ENCODE results near the gene HOXA6.

HOXA6 gene

DNA sequence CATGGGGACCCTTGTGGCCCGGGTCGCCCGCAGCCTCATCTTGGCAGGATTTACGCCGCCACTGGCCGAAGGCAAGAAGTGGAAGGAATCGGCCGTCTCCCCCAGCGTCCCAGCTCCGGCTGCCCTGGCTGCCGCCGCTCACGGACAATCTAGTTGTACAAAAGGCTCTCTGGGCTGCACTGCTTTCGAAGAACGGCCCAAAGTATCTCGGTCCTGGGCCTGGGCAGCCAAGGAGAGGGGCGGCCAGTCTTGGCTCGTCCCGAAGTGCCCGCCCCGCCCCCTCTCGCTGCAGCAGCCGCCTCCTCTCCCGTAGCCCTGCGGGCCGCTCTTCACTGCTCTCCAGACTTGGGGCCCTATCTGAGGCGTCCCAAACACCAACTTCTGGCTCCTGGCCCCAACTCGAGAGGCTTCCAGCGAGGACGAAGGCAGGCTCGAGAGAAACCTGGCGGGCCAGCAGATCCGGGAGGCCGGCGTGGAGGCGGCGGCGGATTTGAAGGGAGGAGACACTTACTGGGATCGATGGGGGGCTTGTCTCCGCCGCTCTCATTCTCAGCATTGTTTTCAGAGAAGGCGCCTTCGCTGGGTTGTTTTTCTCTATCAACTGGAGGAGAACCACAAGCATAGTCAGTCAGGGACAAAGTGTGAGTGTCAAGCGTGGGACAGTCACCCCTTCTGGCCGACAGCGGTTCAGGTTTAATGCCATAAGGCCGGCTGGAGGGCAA lies 17.0 kb upstream of the HOXA6 start:
- H3K27ac Mint-ChIP-seq: peak overlapping the region; percentile 69

DNA sequence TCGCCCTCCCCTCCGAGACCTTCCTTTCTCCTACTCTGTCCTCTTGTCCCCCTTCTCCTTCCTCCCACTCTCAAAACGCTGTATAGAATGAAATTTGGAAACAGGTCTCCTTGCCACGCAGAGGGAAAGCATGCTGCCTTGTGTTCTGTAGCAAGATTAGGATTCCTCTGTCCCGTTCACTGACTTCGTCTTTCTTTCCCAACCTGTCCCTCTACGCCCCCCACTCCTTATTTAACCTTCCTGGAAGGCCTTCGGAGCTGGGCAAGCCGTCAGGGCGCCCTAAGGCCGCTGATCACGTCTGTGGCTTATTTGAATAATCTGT lies 16.4 kb upstream of the HOXA6 start:
- Mint-ChIP-seq H3K4me1 (peaks cover 19% of the 10 kb centered on the region), H3K27me3 (peaks cover 99% of the 10 kb centered on the region), H3K27ac (peak overlapping the region; percentile 43), H3K4me3 (no peak overlapping the region), H3K36me3 (no peaks in the 10 kb centered on the region), H3K9me3 (no peaks in the 10 kb centered on the region)
- DNase-seq: no peak
- CTCF ChIA-PET: no interaction called here

More for the DNA sequence above, 17.0 kb upstream of the HOXA6 start:
- H3K4me1 Mint-ChIP-seq: peaks cover 19% of the 10 kb centered on the region
- no peak for DNase-seq
- no peaks in the 10 kb centered on the region for H3K9me3 Mint-ChIP-seq
- peak overlapping the region; percentile 41 for H3K4me3 Mint-ChIP-seq
- no peaks in the 10 kb centered on the region for H3K36me3 Mint-ChIP-seq
- CTCF ChIA-PET: no interaction called here
- H3K27me3 Mint-ChIP-seq: peaks cover 99% of the 10 kb centered on the region

DNA sequence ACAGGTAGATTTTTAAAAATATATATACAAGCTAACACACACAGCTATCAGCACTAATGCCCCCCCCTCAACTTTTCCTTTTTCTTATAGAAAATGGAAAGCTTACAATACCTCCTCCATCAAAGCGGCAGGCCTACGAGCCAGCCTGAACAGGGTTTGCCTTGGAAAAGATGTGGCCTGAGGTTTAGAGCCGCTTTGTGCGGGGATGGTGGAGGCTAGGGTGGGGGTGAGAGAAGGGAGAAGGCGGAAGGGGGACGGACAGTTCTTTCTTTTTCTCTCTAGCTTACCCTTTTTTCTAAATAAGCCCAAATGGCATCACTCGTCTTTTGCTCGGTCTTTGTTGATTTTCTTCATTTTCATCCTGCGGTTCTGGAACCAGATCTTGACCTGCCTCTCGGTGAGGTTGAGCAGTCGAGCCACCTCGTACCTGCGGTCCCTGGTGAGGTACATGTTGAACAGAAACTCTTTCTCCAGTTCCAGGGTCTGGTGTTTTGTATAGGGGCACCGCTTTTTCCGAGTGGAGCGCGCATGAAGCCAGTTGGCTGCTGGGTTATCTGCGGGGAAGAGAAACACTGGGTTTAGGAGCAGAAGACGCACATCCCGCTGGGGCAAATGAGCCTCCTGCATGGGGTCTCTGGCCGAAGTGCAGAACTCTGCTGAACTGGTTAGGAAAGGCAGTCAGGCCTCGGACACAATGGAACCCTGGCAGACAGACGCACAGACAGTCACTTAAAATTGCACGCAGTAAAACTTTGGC lies 15.9 kb upstream of the HOXA6 start:
- DNase-seq: no peak
- CTCF ChIA-PET: interaction anchor here (0.8 to 3.6 kb wide), 5 partner anchors 13 to 1303 kb away, joined by 3 to 36 read pairs (median 3); no protein-coding TSS in a partner anchor
- no peaks in the 10 kb centered on the region for H3K9me3 Mint-ChIP-seq
- no peak overlapping the region for H3K4me3 Mint-ChIP-seq
- H3K27ac Mint-ChIP-seq: no peak overlapping the region
- H3K4me1 Mint-ChIP-seq: peaks cover 17% of the 10 kb centered on the region
- H3K27me3 Mint-ChIP-seq: peaks cover 99% of the 10 kb centered on the region
- H3K36me3 Mint-ChIP-seq: peaks cover 3% of the 10 kb centered on the region

DNA sequence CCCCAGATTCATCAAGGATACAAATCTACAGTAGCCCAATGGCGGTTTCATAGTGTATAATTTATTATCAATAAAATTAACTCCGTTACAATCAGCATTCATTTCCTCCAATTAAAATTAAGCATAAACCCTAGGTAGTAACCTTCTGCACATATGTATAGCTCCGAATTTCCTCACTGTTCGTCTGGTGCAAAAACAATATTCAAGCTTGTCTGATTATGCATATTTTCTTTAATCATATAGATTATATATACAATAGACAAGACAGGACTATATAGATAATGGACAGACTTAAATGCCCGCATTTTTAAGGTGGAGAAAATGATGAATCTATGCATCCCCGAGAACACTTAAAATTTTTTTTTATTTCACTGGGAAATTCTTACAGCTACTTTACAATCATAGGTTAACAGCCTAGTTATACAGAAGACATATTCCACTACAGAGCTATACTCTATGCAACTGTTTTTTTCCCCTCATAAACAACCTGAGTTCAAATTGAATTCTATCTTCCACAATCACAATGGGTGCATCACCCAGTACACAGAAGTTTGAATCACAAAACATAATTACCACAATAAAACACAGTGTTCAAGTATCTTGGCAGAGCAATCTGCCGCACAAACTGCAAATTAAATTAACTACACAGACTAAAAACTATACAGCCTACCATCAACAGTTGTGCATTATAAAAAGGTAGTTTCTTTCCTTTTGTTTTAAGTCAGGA lies 15.2 kb upstream of the HOXA6 start:
- Mint-ChIP-seq H3K4me1 (peaks cover 17% of the 10 kb centered on the region), H3K9me3 (no peaks in the 10 kb centered on the region), H3K4me3 (no peak overlapping the region), H3K36me3 (peaks cover 5% of the 10 kb centered on the region), H3K27me3 (peaks cover 99% of the 10 kb centered on the region), H3K27ac (no peak overlapping the region)
- CTCF ChIA-PET: interaction anchor here (0.8 to 3.6 kb wide), 7 partner anchors 12 to 1303 kb away, joined by 3 to 36 read pairs (median 3); no protein-coding TSS in a partner anchor
- no peak for DNase-seq

DNA sequence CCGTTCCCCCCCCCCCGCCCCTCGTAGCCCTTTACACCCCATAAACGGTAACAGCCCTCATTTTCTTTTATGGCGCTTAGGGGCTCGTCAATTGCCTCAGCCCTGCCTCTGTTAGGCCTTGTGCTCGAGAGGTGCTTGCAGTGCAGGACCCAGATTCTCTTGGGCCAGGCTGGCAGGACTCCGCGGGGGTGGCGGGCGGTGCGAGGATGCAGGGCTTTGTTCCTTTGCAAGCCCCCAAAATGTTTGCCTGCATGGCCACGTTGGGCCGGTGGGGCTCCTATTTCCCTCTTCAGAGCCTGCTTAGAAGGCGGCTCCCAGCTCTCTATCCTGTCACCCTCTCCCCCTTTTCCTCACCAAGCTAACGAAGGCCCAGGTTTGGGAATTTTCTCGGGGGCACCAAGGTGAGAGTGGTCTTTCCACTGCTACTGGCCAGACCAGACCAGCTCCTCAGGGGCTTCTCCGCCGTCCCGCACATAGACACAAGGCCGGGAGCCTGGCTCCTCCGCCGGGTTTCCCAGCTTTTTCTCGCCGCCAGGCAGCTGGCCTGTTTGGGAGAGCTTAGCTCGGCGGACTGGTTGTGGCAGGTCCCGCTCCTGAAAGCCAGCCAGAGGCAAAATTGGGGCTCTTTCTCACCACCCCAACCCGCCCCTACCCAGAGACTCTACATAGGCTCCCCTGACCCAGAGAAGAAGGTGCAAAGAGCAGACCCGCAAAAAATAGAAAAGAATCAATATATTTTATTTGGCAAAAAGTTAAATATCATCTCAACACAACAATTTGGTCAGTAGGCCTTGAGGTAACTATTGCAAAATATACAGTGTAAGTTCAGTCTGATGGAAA lies 14.4 kb upstream of the HOXA6 start:
- Mint-ChIP-seq H3K27me3 (peaks cover 99% of the 10 kb centered on the region), H3K4me1 (peaks cover 13% of the 10 kb centered on the region), H3K4me3 (no peak overlapping the region), H3K27ac (peak overlapping the region; percentile 42), H3K9me3 (no peaks in the 10 kb centered on the region), H3K36me3 (peaks cover 5% of the 10 kb centered on the region)
- DNase-seq: no peak
- CTCF ChIA-PET: interaction anchor here (1.0 to 3.6 kb wide), 10 partner anchors 11 to 1302 kb away, joined by 3 to 36 read pairs (median 6); no protein-coding TSS in a partner anchor

DNA sequence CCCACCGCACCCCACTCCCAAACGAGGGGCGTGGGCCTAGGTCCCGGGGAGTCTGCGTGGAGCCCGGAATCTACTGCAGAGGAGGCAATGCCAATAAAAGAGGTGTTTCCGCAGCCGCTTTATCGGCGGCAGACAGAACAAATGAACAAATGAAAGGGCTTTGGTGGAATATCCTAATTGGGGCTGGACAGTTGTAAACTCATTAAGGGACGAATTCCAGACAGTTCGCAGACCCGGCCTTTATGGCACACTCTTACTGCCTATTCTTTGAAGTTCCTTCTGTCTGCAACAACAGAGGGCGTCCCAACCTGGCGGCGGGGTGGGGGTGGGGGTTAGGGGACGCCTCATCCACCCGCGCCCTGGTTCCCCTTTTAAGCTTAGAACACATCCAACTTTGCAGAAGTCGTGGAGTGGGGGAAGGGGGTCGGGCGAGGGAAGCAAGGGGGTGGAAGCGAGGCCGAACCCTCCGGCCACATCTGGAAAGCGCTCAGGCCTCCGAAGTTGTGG lies 13.7 kb upstream of the HOXA6 start:
- Mint-ChIP-seq H3K27me3 (peaks cover 99% of the 10 kb centered on the region), H3K36me3 (peaks cover 5% of the 10 kb centered on the region), H3K9me3 (no peaks in the 10 kb centered on the region), H3K27ac (peak overlapping the region; percentile 33), H3K4me1 (peaks cover 13% of the 10 kb centered on the region), H3K4me3 (peak overlapping the region; percentile 60)
- CTCF ChIA-PET: interaction anchor here (0.6 to 3.6 kb wide), 19 partner anchors 11 to 1269 kb away, joined by 3 to 36 read pairs (median 4); no protein-coding TSS in a partner anchor
- DNase-seq: no peak

DNA sequence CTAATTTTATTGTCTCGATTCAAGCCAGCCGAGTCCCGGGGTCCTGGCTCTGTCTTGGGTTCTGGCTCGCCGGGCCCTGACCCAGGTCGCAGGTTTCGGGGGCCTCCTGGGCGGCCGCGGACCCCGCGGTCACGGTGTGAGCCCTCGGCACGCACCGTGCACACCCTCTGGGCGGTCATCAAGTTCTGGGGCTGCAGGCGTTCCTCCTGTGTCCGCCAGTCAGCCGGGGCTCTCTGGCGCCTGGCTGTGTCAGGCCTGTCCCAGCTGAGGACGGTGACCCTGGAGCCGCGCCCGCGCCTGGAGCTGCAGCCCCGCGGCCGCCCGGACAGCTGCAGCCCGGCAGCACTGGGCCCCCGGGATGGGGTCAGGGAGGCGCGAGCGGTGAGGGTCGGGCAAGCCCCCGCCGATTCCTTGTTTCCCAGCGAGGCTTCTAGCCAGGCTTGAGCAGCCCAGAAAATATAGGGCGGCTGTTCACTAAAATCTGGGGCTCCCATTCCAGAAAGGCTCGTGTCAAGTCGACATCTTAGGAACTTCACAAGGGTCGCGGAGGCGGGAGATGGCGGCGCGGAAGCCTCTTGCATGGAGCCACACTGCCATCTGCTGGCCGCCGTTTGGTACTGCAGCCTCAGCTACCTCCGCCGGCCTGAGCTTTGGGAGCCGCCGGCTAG lies 13.1 kb upstream of the HOXA6 start:
- H3K9me3 Mint-ChIP-seq: no peaks in the 10 kb centered on the region
- CTCF ChIA-PET: interaction anchor here (0.6 to 3.6 kb wide), 19 partner anchors 10 to 1268 kb away, joined by 3 to 36 read pairs (median 4); no protein-coding TSS in a partner anchor
- peaks cover 5% of the 10 kb centered on the region for H3K36me3 Mint-ChIP-seq
- peak; percentile 82 for DNase-seq
- peak overlapping the region; percentile 33 for H3K27ac Mint-ChIP-seq
- H3K27me3 Mint-ChIP-seq: peaks cover 99% of the 10 kb centered on the region
- H3K4me1 Mint-ChIP-seq: peaks cover 13% of the 10 kb centered on the region
- H3K4me3 Mint-ChIP-seq: peak overlapping the region; percentile 60

DNA sequence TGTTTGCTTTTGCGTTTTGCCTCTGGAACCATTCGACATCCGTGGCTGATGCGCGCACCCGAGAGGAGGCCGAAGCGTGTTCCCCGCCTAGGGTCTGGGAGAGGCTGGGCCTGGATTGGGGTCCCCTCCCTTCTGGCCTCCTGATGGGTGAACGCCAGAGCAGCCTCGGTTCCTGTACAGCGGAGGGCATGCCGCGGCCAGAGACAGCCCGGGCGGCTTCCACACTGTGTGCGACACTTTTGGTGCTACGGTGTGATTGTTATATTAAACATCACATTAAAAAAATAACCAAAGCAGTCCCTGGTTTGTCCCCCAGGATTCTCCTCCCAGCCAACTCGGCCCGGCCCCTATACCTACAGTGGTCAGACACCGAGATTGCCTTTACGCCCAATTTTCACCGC lies 12.6 kb upstream of the HOXA6 start:
- peaks cover 5% of the 10 kb centered on the region for H3K36me3 Mint-ChIP-seq
- peak overlapping the region; percentile 25 for H3K27ac Mint-ChIP-seq
- peaks cover 99% of the 10 kb centered on the region for H3K27me3 Mint-ChIP-seq
- H3K9me3 Mint-ChIP-seq: peaks cover 1% of the 10 kb centered on the region
- CTCF ChIA-PET: interaction anchor here (1.2 to 3.6 kb wide), 6 partner anchors 9 to 790 kb away, joined by 3 to 36 read pairs (median 6); no protein-coding TSS in a partner anchor
- peak; percentile 24 for DNase-seq
- peaks cover 16% of the 10 kb centered on the region for H3K4me1 Mint-ChIP-seq
- peak overlapping the region; percentile 44 for H3K4me3 Mint-ChIP-seq

DNA sequence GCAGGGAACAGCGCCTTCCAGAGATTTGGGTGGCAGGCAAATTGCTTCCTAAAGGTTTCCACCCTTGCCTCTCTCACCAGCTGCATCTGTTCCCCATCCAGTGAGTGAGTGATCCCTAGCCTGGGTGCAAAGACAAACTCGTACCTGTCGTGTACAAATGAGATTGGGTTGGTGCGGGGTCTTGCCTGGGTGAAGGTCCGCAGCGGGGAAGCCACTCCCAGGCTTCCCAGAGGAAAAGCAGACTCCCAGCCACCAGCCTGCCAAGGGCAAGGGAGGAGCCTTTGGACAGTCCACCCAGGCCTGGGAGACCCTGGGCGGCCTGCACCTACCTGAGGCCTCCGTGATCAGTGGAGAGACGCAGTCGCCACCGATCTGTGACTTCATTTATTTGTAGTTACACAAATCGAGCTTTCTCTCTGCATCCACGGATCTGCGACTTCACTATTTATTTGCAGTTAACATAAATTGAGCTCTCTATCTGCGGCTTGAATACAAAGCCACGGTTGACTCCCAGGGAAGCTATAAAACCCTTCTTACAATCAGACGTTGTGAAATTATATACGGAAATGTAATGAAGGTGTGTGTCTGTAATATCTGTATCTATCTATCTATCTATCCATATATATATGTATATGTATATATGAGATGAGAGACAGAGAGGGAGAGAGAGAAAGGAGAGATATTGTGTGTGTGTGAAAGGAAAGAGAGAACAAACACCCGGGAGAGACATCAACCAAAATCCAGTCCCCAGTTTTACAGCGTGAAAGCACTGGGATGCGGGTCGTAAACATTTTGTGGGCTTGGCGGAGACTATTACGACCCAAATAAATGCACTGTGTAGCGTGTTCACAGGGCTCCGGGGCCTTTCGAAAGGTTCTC lies 11.9 kb upstream of the HOXA6 start:
- DNase-seq: peak; percentile 12
- peak overlapping the region; percentile 25 for H3K27ac Mint-ChIP-seq
- H3K27me3 Mint-ChIP-seq: peaks cover 99% of the 10 kb centered on the region
- peaks cover 1% of the 10 kb centered on the region for H3K9me3 Mint-ChIP-seq
- peak overlapping the region; percentile 43 for H3K4me3 Mint-ChIP-seq
- CTCF ChIA-PET: interaction anchor here (0.7 to 1.4 kb wide), 3 partner anchors 20 to 63 kb away, joined by 3 to 5 read pairs (median 4); no protein-coding TSS in a partner anchor
- peaks cover 6% of the 10 kb centered on the region for H3K36me3 Mint-ChIP-seq
- H3K4me1 Mint-ChIP-seq: peaks cover 21% of the 10 kb centered on the region

DNA sequence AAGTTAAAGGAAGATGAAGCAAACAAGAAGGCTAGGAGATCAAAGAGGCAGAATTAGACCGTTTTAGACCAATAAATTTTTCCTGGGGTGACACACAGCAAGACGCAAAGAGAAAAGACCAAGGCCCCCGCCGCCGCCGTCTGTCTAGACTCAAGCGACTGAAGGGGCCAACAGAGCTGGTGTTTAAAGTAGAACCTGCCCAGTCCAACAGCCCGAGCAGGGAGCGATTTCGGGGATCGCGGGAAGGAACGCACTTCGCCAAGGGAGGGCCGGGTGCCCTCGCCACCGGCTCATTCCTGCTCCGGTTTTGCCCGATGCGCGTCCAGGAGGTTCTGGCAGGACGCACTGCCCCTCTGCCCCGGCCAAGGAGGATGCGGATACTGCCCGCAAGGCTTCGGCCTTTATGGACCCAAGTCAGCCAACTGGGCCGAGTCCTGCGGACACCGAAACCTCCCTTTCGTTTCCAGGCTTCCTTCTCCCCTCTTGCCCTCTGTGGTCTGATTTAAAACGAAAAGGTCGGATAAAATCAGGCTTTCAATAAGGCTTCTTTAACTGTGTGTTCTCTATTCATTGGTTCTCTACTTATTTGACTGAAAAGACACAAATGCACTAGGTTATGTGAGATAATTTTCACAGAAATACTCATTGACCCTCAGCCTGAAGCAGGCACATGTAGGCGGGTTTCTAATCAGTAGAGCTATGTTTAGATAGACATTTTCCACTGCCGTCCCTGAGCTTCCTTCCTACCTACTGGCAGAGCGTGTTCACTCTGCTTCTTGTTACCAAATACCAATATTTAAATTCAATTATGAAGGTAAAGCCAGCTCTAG lies 11.1 kb upstream of the HOXA6 start:
- Mint-ChIP-seq H3K27me3 (peaks cover 99% of the 10 kb centered on the region), H3K9me3 (peaks cover 1% of the 10 kb centered on the region), H3K36me3 (peaks cover 6% of the 10 kb centered on the region), H3K27ac (peak overlapping the region; percentile 80), H3K4me3 (no peak overlapping the region), H3K4me1 (peaks cover 21% of the 10 kb centered on the region)
- CTCF ChIA-PET: interaction anchor here (1.2 to 1.4 kb wide), 2 partner anchors 21 to 52 kb away, joined by 4 to 5 read pairs; no protein-coding TSS in a partner anchor
- DNase-seq: peak; percentile 12

DNA sequence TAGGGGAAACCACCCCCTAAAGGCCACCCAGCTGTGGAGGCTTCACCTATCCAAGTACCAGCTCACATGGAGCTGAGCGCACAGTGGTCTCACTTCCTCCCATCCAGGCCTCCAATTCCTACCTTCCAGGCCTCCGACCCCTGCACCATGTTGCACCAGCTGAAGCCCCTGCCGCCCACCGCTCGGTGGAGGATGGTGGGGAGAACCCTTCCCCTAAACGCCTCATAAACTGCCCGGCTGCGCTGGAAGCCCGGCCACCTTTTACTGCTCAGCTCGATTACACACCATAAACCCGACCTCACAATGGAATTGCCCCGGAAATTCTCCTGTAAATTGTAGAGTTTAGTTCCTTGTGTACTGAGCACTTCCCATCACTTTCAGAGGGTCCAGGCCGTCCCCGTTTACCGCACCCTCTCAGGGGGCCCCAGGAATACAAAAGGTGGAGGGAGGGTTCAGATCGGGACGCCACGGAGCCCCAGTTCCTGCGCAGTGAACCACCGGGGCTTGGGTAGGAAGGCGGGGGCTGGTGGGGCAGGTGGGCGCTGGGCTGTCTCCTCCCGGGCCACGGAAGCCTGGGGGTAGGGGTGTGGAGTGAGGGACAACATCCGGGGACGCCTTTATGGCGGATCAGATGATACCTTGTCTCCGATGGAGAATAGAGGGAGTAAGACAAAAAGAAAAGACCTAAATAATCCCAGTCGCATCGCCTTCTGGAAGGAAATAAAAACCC lies 10.3 kb upstream of the HOXA6 start:
- CTCF ChIA-PET: interaction anchor here (1.4 kb wide), 1 partner anchor 53 kb away, joined by 5 read pairs; no protein-coding TSS in a partner anchor
- Mint-ChIP-seq H3K4me3 (peak overlapping the region; percentile 48), H3K27ac (peak overlapping the region; percentile 80), H3K4me1 (peaks cover 21% of the 10 kb centered on the region), H3K9me3 (peaks cover 1% of the 10 kb centered on the region), H3K27me3 (peaks cover 100% of the 10 kb centered on the region), H3K36me3 (peaks cover 6% of the 10 kb centered on the region)
- DNase-seq: peak; percentile 14

Measured in activated naive CD4-positive, alpha-beta T cell treated with anti-CD3 and anti-CD28 coated beads, Interleukin-2, amount 10 ng/mL, durations not matched to agents 7 days and 5 days (primary cell).